HEK293T (cell line): ENCODE results near the gene LENG8.

Experiments used
- ARNT ChIP-seq: fragments of 450-650 bp; IDR thresholded peaks from 2 replicates; pipeline ENCODE4 v1.6.1; 2017; ENCODE audit warnings: mild to moderate bottlenecking
- BHLHE40 ChIP-seq: fragments of 450-650 bp; IDR thresholded peaks from 2 replicates; pipeline ENCODE4 v1.6.1; 2016; ENCODE audit warnings: mild to moderate bottlenecking, moderate library complexity, borderline replicate concordance
- CTBP1 ChIP-seq: fragments of 450-650 bp; IDR thresholded peaks from 2 replicates; pipeline ENCODE4 v1.6.1; 2016; ENCODE audit warnings: borderline replicate concordance
- FOXM1 ChIP-seq: fragments of 450-650 bp; IDR thresholded peaks from 2 replicates; pipeline ENCODE4 v1.6.1; 2017; ENCODE audit warnings: mild to moderate bottlenecking, borderline replicate concordance
- HDGF ChIP-seq: fragments of 450-650 bp; IDR thresholded peaks from 2 replicates; pipeline ENCODE4 v1.6.1; 2017; ENCODE audit warnings: antibody characterized with exemption, borderline replicate concordance
- LEF1 ChIP-seq: fragments of 450-650 bp; IDR thresholded peaks from 2 replicates; pipeline ENCODE4 v1.6.1; 2017; ENCODE audit warnings: mild to moderate bottlenecking, borderline replicate concordance
- SP1 ChIP-seq: fragments of 450-650 bp; IDR thresholded peaks from 2 replicates; pipeline ENCODE4 v1.6.1; 2017
- SUZ12 ChIP-seq: fragments of 450-650 bp; IDR thresholded peaks from 2 replicates; pipeline ENCODE4 v1.6.1; 2016; ENCODE audit warnings: mild to moderate bottlenecking

- TF ChIP-seq SP1 (no peak), ARNT (no peak), FOXM1 (no peak), SUZ12 (no peak), HDGF (no peak), BHLHE40 (no peak), CTBP1 (no peak), LEF1 (no peak)
Observed at GRCh38 chr19:54506079-54506478, 57.1 kb downstream of the LENG8 start.
